PC-9 (cell line): Measurements from ENCODE around the gene RNF144A. TPM values are rescaled to one million over a fixed set of nuclear protein-coding genes. Genes with fewer than 3 reads are reported as not detected.
A peak's percentile ranks its signal among the peaks of the same experiment; 100 is the strongest.
"Not testable (repeated sequence)": the region's sequence is repeated elsewhere in the genome, so short reads cannot be mapped to it uniquely, and the experiment has no call there.

Experiments used
- BruUV-seq: library from RNA; stranded (reverse); fragments of 400-500 nt; replicated peaks from 2 replicates; lab custom pipeline; 2021; lab: Mats Ljungman, UMichigan
- CTCF ChIA-PET: fragments of 300-600 bp; sonication (Branson Sonifier 250); formaldehyde crosslinking; loops from one replicate; lab custom pipeline; 2022; ENCODE audit warnings: antibody characterized with exemption; lab: Charles Lee
- POLR2A ChIA-PET: fragments of 300-600 bp; sonication (Branson Sonifier 250); formaldehyde crosslinking; loops from one replicate; lab custom pipeline; 2022; ENCODE audit warnings: antibody characterized with exemption; ENCODE audit not compliant: unreplicated experiment; lab: Charles Lee
- DNase-seq, 2 experiments: peaks; one replicate each; pipeline versions ENCODE4 v3.0.0 to v3.0.0-alpha.2; 2015 to 2022; ENCODE audit warnings: mixed read lengths in 1 of 2
- H2AFZ ChIP-seq: fragments of 200-600 bp; sonication (generic); 2 replicates; pipeline ENCODE4 v1.8.1; 2017; ENCODE audit warnings: antibody characterized with exemption
- H3F3A ChIP-seq: fragments of 200-600 bp; sonication (generic); 2 replicates; pipeline ENCODE4 v1.8.1; 2017; ENCODE audit warnings: antibody characterized with exemption, mild to moderate bottlenecking, low read depth; ENCODE audit not compliant: insufficient read depth
- H3K27ac ChIP-seq: fragments of 200-600 bp; sonication (generic); 2 replicates; pipeline ENCODE4 v1.6.1; 2016; ENCODE audit warnings: mixed run types
- H3K27me3 ChIP-seq: fragments of 200-600 bp; sonication (generic); 2 replicates; pipeline ENCODE4 v1.6.1; 2016; ENCODE audit warnings: low read depth, mixed run types; ENCODE audit not compliant: insufficient read depth
- H3K36me3 ChIP-seq: fragments of 200-600 bp; sonication (generic); 2 replicates; pipeline ENCODE4 v1.6.1; 2016; ENCODE audit warnings: low read depth, mixed run types
- H3K4me1 ChIP-seq: fragments of 200-600 bp; sonication (generic); replicated peaks from 2 replicates; pipeline ENCODE4 v1.6.1; 2016; ENCODE audit warnings: mixed run types; ENCODE audit not compliant: insufficient read depth
- H3K4me2 ChIP-seq: fragments of 200-600 bp; sonication (generic); 2 replicates; pipeline ENCODE4 v1.6.1; 2017; ENCODE audit warnings: mixed run types
- H3K4me3 ChIP-seq: fragments of 200-600 bp; sonication (generic); 2 replicates; pipeline ENCODE4 v1.6.1; 2016; ENCODE audit warnings: mixed run types
- H3K79me2 ChIP-seq: fragments of 200-600 bp; sonication (generic); 2 replicates; pipeline ENCODE4 v1.6.1; 2017; ENCODE audit warnings: low read depth, mixed run types
- H3K9me2 ChIP-seq: fragments of 200-600 bp; sonication (generic); 2 replicates; pipeline ENCODE4 v1.8.1; 2017; ENCODE audit warnings: mild to moderate bottlenecking; ENCODE audit not compliant: insufficient read depth
- H3K9me3 ChIP-seq: fragments of 200-600 bp; sonication (generic); 2 replicates; pipeline ENCODE4 v1.8.1; 2016; ENCODE audit warnings: low read depth; ENCODE audit not compliant: insufficient read depth
- H4K20me1 ChIP-seq: fragments of 200-600 bp; sonication (generic); 2 replicates; pipeline ENCODE4 v1.8.1; 2017; ENCODE audit not compliant: insufficient read depth
- EZH2 ChIP-seq: fragments of 200-600 bp; sonication (generic); IDR thresholded peaks from 2 replicates; pipeline ENCODE4 v1.8.0; 2017; ENCODE audit warnings: antibody characterized with exemption, low read depth
- intact Hi-C: fragments of 100-400 bp; cut with micrococcal nuclease; formaldehyde crosslinking; loops from one replicate; pipeline ENCODE4 v1.10.0; 2022; ENCODE audit not compliant: unreplicated experiment
- total RNA-seq: library from RNA; stranded (reverse); gene quantifications from 2 replicates; pipeline ENCODE4 v1.2.3, GENCODE V29; 2021
- TF ChIP-seq, protein P1 (sequence below): fragments of 200-600 bp; sonication (generic); conservative IDR thresholded peaks from 2 replicates; pipeline ENCODE4 v1.6.1; 2017; ENCODE audit warnings: mixed run types, antibody characterized with exemption, mild to moderate bottlenecking, moderate library complexity

The RNF144A gene
- total RNA-seq, 1 experiment from 2014 or later = 0.94 TPM

DNA sequence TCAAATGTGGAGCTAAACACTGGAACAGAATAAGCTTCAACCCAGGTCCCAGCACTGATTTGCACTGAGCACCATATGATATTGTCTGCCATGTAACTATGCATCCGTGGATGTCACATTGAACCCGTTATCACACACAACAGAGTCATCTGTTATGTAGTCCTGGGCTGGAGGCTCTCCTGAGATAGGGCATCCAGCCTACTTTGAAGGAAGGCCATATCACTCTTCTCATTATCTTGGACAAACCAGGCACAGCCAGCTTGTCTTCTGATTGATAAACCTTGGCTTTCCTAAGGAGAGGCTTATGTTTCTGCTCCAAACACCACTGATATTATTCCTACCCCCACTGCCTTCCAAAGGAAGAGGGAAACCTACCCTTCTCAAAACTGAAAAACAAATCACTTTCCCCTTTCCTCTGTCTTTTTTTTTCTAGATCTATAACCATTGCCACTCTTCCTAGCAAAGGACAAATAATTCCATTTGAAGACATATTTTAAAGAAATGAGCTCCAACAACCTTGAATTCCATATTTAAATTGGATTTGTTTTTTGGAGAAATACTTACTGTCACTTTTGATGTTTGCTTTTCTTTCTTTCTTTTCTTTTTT is 23.2 kb upstream of the RNF144A start:
- no TSS peak for BruUV-seq
- ChIA-PET CTCF (no interaction called here), POLR2A (no interaction called here)
- no peak overlapping the region for H2AFZ ChIP-seq
- no peak overlapping the region for H3K4me3 ChIP-seq
- H3K79me2 ChIP-seq = no peaks in the 10 kb centered on the region
- H3K27me3 ChIP-seq = no peaks in the 10 kb centered on the region
- H4K20me1 ChIP-seq = no peaks in the 10 kb centered on the region
- TF ChIP-seq, protein P1, sequence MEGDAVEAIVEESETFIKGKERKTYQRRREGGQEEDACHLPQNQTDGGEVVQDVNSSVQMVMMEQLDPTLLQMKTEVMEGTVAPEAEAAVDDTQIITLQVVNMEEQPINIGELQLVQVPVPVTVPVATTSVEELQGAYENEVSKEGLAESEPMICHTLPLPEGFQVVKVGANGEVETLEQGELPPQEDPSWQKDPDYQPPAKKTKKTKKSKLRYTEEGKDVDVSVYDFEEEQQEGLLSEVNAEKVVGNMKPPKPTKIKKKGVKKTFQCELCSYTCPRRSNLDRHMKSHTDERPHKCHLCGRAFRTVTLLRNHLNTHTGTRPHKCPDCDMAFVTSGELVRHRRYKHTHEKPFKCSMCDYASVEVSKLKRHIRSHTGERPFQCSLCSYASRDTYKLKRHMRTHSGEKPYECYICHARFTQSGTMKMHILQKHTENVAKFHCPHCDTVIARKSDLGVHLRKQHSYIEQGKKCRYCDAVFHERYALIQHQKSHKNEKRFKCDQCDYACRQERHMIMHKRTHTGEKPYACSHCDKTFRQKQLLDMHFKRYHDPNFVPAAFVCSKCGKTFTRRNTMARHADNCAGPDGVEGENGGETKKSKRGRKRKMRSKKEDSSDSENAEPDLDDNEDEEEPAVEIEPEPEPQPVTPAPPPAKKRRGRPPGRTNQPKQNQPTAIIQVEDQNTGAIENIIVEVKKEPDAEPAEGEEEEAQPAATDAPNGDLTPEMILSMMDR = no peak
- TF ChIP-seq EZH2 = no peak
- H3K36me3 ChIP-seq = no peaks in the 10 kb centered on the region
- H3K27ac ChIP-seq = no peak overlapping the region
- H3K9me3 ChIP-seq = no peaks in the 10 kb centered on the region
- no peak for DNase-seq
- H3K4me2 ChIP-seq = no peak overlapping the region
- H3K9me2 ChIP-seq = no peaks in the 10 kb centered on the region
- H3F3A ChIP-seq = no peaks in the 10 kb centered on the region
- intact Hi-C loops = no loop called here
- H3K4me1 ChIP-seq = no peaks in the 10 kb centered on the region

DNA sequence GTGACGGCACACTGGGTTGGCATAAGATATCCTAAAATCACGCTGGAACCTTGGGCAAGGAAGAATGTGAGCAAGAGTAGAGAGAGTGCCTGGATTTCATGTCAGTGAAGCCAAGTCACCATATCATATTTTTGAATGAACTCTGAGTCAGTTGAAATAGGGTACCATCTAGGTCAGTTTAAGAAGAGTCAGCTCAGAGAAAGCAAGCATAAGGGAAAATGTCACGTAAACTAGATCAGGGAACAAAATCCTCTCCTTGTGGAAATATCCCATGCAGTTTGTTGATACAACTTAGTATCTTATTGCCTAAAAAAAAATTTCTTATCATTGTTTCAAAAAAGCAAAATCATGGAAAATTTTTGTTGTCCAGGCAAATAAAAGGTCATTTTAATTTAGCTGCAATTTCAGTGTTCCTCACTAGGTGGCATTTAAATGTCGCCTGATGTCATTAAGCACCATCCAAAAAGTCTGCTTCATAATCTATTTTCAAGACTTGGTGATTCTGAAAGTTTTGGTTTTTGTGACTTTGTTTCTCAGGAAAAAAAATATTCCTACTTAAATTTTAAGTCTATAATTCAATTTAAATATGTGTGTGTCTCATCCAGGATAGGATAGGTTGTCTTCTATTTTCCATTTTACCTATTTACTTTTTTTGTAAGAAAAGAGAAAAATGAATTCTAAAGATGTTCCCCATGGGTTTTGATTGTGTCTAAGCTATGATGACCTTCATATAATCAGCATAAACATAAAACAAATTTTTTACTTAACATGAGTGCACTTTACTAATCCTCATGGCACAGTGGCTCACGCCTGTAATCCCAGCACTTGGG is 20.1 kb upstream of the RNF144A start:
- H3K4me3 ChIP-seq = no peak overlapping the region
- H3K79me2 ChIP-seq = no peaks in the 10 kb centered on the region
- H3K4me1 ChIP-seq = no peaks in the 10 kb centered on the region
- TF ChIP-seq, protein P1 = peak; percentile 77
- TF ChIP-seq EZH2 = no peak
- BruUV-seq = no TSS peak
- no peaks in the 10 kb centered on the region for H3K9me3 ChIP-seq
- no peak overlapping the region for H3K4me2 ChIP-seq
- intact Hi-C loops = loop anchor here (1.0 to 5.0 kb wide), 2 partner anchors 147 to 185 kb away; no protein-coding TSS in a partner anchor
- no peak overlapping the region for H2AFZ ChIP-seq
- ChIA-PET CTCF (interaction anchor here (0.7 kb wide), 1 partner anchor 147 kb away, joined by 3 read pairs; no protein-coding TSS in a partner anchor), POLR2A (no interaction called here)
- peaks cover 14% of the 10 kb centered on the region; the same call in 1 of the 2 replicates for H3K27me3 ChIP-seq
- DNase-seq = peak in 1 of 2 experiments; percentile 39
- H3K9me2 ChIP-seq = no peaks in the 10 kb centered on the region
- no peaks in the 10 kb centered on the region for H4K20me1 ChIP-seq
- H3F3A ChIP-seq = no peaks in the 10 kb centered on the region
- no peak overlapping the region for H3K27ac ChIP-seq
- H3K36me3 ChIP-seq = no peaks in the 10 kb centered on the region

DNA sequence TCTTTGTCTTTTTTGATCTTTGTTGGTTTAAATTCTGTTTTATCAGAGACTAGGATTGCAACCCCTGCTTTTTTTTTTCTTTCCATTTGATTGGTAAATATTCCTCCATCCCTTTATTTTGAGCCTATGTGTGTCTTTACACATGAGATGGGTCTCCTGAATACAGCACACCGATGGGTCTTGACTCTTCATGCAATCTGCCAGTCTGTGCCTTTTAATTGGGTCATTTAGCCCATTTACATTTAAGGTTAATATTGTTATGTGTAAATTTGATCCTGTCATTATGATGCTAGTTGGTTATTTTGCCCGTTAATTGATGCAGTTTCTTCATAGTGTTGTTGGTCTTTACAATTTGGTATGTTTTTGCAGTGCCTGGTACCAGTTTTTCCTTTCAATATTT is 14.6 kb upstream of the RNF144A start:
- H3K9me2 ChIP-seq, H3K36me3 ChIP-seq, CTCF ChIA-PET, H3K9me3 ChIP-seq, DNase-seq, H2AFZ ChIP-seq, H3K27ac ChIP-seq, H3K4me3 ChIP-seq, H3K4me1 ChIP-seq, H3K79me2 ChIP-seq, POLR2A ChIA-PET, H3F3A ChIP-seq, H4K20me1 ChIP-seq, H3K4me2 ChIP-seq, BruUV-seq, intact Hi-C loops: not testable (repeated sequence)
- H3K27me3 ChIP-seq = peaks cover 49% of the 10 kb centered on the region
